ENCODE measurements around the gene RNF10. TPM values are rescaled to one million over a fixed set of nuclear protein-coding genes. Genes with fewer than 3 reads are reported as not detected.
A peak's percentile ranks its signal among the peaks of the same experiment; 100 is the strongest.

Gene RNF10
- total RNA-seq, 2 donors from 2014 or later: 211 to 223 TPM

DNA sequence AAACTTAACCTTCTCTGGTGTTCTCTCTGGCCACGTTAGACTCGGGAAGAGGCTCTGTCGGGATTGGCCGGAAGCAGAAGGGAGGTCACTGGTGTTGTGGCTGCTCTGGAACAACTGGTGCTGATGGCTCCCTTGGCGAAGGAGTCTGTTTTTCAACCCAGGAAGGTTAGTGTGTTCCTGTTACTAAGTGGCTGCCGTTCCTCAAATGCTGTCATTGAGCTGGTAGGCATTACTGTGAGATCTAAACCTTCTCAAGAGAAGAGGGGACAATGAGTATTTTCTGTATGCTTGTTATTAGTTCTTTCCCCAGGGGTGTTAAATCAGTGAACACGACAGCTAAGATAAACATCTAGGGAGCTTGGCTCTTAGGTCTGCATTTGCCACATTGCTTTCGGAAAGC, 28.8 kb downstream of the RNF10 start:
- DNase-seq: peak in 1 of 2 donors; percentile 45
- no peak for ATAC-seq
- intact Hi-C loops (cut with DNase I, micrococcal nuclease): no loop called here

DNA sequence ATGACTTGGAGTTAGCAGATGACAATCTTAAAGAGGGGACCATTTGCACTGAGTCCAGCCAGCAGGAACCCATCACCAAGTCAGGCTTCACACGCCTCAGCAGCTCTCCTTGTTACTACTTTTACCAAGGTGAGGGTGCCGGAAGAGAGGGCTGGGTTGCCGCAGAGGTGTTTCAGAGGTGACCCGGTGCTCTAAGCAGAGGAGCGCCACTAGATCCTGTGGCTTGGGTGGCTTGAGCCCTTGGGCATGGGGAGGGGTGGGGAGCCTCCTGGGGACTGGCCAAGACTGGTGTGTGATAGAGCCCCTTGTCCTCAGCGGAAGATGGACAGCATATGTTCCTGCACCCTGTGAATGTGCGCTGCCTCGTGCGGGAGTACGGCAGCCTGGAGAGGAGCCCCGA, 29.3 kb downstream of the RNF10 start:
- intact Hi-C loops (cut with DNase I, micrococcal nuclease): no loop called here
- ATAC-seq (peak; percentile 19), DNase-seq (no peak)

DNA sequence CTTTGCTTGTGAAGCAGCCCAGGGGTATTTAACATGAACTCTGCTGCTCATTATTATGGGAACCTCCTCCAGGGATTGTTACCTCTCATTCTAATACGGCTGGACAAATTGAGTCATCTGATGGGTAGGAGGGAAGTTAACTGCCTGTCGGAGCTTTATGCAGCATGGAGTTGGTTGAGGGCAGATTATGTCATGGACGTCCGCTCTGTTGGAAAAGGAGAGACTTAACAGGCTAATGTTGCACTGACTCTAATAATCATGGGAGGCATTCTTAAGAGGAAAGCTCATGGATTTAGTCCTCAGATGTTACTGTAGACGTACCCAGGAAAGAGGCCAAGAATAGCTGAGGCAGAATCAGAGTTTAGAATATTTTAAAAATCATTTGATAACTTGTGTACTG, 37.1 kb downstream of the RNF10 start:
- ATAC-seq (no peak), DNase-seq (no peak)
- intact Hi-C loops (cut with DNase I, micrococcal nuclease): no loop called here

DNA sequence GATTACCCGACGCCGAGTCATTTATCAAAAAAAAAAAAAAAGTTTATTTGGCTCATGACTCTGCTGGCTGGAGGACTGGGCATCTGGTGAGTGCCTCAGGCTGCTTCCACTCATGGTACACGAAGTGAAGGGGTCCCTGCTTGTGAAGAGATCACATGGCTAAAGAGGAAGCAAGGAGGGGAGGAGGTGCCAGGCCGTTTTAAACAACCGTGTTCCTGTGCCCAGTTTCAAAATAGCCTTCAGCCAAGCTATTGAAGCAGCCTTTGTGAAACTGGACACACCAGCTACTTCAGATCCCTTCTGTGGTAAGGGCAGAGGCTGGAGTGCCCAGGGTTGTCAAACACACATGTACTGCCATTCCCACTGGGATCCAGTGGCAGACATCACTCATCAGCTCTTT, 39.4 kb downstream of the RNF10 start:
- intact Hi-C loops (cut with DNase I, micrococcal nuclease): no loop called here
- no peak for ATAC-seq

DNA sequence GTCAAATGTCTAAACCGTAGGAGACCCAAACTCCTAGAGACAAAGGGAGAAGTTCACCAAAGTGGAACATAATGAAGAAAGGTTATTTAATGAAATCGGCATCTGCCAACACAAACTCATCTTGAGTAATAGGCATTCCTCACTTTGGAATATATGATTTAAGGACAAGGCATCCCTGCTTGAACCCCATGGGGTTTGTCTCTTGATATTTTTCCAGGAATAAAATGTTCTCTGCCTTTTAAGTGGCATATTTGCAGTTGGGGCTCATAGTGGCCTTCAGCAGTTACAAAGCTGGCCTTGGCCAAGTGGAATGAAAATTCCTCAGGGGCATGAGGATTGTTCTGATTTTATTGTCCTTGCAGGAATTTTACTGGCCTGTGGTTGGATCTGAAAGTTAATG, 40.0 kb downstream of the RNF10 start:
- intact Hi-C loops (cut with DNase I, micrococcal nuclease): no loop called here
- no peak for ATAC-seq

More for the DNA sequence above, 39.4 kb downstream of the RNF10 start:
- no peak for DNase-seq

DNA sequence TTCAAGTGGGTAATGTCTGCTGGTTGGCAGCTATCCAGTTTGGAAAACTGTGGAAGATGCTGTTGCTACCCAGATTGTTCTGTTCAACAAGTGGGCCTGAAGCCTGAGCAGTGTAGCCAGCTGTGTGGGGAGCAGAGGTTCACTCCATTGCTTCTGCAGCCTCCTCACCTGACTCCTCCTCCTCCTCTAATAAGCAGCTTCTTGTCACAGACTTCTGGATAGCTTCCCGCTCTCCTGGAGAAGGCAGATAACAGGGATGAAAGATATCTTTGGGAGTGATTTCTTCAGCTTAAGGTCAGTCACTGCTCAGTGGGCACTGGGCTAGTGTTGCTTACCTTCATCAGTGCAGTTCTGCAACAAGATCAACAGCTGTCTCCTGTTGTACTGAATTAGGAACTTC, 45.0 kb downstream of the RNF10 start:
- intact Hi-C loops (cut with DNase I, micrococcal nuclease): no loop called here
- no peak for DNase-seq
- ATAC-seq: no peak

More for the DNA sequence above, 40.0 kb downstream of the RNF10 start:
- DNase-seq: no peak

DNA sequence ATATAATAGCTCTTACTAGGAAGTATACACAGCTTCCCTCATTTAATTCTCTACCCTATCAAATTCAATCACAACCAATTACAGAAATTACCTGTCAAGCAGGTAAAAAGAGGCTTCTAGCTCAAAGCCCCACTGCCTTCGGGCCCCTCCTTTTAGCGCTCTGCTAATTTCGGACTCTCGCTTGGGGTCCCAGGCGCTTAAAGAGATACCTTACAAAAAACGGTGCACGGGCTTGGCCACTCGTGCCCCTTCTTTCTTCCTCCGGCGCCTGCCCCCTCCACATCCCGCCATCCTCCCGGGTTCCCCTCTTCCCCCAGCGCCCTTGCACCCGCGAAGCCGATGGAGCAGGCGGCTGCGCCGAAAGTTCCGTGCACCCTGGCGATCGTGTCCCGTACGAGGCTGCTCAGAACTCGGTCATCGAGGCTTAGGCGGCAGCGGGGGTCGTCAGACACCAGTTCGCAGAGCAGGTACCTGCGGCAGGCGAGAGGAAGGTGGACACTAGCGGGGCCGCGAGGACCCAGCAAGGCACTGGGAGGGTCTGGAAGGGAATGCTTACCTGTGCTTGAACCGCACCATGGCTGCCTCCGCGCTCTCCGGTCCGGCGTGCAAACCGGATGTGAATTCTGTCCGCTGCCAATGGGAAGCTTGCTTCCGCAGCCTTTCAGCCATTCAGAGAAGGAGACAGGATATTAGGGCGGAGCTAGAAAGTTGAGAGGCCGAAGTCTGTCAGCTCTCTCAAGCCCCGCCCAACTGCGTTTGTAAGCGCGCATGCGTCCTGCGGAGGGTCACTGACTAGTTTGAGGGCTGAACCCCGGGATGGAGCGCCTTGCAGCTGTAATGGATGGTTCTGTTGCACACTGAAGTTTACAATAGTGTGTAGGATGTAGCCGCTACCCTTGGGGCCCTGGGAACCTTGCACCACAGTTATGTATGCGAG, 46.9 kb downstream of the RNF10 start, which contains the start of gene POP5:
POP5 (minus strand) TSS at position 616 of the 937 bp plus-strand sequence; CDS start at position 576, 40 bp downstream.
- peak; percentile 97 to 98 for DNase-seq
- intact Hi-C loops (cut with DNase I, micrococcal nuclease): loop anchor here in 1 of 2 donors (10.0 kb wide), 2 partner anchors 64 to 394 kb away; partner anchors contain the start of genes CABP1 and HNF1A
- ATAC-seq: peak; percentile 83

DNA sequence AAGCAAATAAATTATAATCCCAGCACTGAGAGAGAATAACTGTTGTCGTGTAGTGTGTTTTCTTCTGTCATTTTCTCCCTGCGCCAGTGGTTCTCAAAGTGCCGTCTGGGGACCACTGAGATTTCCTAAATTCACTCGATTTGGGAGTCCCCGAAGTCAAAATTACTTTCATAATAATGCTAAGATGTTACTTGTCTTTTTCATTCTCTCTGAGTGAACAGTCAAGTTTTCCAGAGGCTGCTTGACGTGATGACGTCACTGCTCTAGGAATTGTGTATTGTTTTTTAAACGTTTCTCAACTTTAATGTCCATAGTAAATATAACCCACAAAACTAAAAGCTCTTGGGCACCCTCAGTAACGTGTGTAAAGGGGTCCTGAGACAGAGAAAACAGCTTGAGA, 47.8 kb downstream of the RNF10 start:
- DNase-seq (no peak), ATAC-seq (no peak)
- intact Hi-C loops (cut with DNase I, micrococcal nuclease): loop anchor here in 1 of 2 donors (2.0 to 10.0 kb wide), 3 partner anchors 63 to 393 kb away; partner anchors contain the start of genes CABP1 and HNF1A

DNA sequence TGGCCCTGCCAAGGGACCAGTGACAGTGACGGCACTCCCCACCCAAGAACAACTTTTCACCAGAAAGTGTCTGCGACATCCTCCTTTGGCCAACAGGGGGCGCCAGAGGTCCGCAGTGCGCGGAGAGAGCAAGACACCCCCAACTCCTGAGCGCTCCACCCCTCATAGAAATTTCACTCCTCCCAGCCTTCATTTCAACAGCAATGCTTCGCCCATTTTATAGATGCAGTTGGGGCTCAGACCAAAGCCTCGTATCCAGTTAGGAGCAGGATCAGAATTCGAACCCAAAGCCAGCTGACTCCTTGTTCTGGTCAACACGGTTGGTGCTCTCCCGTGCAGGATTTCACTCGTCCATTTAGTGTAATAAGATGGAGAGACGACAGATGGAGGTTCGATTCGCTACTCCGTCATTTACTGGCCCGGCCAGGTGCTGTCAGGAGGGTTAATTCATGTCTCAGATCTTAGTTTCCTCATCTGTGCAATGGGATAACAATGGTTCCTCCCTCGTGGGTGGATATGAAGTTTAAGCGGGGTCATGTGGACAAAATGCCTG, 49.4 kb downstream of the RNF10 start:
- intact Hi-C loops (cut with DNase I, micrococcal nuclease): loop anchor here in 1 of 2 donors (2.0 to 10.0 kb wide), 3 partner anchors 61 to 391 kb away; partner anchors contain the start of genes CABP1 and HNF1A
- ATAC-seq: peak; percentile 30
- peak; percentile 65 to 83 for DNase-seq

DNA sequence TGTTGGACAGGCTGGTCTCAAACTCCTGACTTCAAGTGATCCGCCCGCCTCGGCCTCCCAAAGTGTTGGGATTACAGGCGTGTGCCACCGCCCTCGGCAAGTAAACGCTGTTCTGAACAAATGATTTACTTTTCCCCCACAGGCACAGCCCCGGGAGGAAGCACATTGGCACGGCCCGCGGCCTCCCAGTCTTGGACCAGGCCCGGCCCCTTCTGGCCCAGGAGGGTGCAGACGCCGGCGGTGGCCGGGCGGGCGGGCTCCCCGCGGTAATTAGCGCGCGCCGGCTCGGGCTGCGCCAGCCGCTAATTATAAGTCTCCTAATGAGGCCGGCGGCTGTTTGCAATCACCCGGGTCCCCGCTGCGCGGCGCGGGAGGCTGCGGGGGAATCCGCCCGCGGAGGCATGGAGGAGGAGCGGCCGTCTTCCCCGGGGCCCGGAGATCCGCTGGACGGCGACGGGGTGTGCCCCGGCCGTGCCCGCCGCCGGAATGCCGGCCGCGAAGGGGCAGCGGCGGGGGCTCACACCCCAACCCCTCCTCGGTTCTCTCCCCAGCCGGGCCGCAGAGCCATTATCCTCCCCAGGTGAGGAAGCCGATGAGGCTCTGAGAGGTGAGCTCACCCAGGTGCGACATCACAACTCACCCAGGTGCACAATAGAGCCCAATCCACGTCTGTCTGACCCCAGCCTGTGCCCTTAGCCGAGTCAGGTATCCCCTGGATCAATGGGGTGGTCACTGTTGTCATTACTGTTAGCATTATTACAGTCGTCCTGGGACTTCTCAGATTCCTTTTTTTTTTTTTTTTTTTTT, 50.4 kb downstream of the RNF10 start:
- DNase-seq (peak; percentile 76 to 78), ATAC-seq (peak; percentile 65)
- intact Hi-C loops (cut with DNase I, micrococcal nuclease): loop anchor here in 1 of 2 donors (10.0 kb wide), 2 partner anchors 60 to 390 kb away; partner anchors contain the start of genes CABP1 and HNF1A

DNA sequence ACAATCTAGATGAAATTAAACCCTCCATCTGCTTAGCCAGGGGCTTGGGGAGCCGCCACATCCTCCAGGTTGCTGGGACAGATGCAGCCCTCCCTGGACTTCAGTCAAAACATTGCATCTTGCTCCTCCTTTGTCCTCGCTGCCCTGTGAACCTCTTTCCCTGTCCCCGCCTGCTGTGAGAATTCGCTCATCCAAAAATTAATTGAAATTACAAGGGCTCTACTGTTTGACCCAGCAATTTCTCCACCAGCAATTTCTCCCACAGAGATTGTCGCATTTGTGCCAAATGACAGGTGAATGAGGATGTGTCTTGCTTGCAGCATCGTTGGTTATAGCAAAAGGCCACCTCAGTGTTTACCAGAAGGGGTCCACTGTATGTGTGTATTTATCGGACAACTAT, 52.0 kb downstream of the RNF10 start:
- intact Hi-C loops (cut with DNase I, micrococcal nuclease): loop anchor here in 1 of 2 donors (10.0 kb wide), 2 partner anchors 59 to 389 kb away; partner anchors contain the start of genes CABP1 and HNF1A
- DNase-seq: no peak
- no peak for ATAC-seq

DNA sequence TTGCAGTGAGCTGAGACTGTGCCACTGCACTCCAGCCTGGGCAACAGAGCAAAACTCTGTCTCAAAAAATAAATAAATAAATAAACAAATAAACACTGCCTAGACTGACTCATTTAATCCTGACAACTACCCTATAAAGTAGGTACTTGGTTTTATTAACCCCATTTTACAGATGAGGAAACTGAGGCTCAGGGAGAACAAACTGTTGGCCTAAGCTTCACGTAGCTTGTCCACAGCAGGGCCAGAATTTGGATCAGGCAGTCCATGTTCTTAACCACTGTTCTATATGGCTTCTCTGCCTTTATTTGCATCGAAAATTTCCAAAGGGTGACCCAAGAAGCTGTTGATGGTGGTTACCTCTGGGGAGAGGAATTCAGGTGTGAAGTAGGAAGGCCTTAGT, 52.7 kb downstream of the RNF10 start:
- ATAC-seq: no peak
- intact Hi-C loops (cut with DNase I, micrococcal nuclease): loop anchor here in 1 of 2 donors (10.0 kb wide), 2 partner anchors 58 to 388 kb away; partner anchors contain the start of genes CABP1 and HNF1A
- no peak for DNase-seq

DNA sequence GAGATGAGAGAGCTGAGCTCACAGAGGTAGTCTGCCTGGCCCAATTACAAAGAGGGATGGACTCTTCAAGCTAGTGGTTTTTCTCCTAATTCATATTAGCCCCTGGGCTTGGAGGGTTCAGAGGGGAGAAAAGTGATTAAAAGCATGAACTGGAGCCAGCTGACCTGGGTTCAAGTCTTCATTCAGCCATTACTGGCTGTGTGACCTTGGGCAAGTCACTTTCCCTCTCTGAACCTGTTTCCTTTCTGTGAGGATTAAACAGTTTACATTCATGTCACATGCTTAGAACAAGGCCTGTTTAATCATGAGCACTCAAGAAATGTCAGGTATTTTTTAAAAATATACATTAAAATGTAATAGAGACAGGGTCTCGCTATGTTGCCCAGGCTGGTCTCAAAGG, 54.2 kb downstream of the RNF10 start:
- ATAC-seq: no peak
- no peak for DNase-seq
- intact Hi-C loops (cut with DNase I, micrococcal nuclease): loop anchor here in 1 of 2 donors (10.0 kb wide), 2 partner anchors 56 to 386 kb away; partner anchors contain the start of genes CABP1 and HNF1A

DNA sequence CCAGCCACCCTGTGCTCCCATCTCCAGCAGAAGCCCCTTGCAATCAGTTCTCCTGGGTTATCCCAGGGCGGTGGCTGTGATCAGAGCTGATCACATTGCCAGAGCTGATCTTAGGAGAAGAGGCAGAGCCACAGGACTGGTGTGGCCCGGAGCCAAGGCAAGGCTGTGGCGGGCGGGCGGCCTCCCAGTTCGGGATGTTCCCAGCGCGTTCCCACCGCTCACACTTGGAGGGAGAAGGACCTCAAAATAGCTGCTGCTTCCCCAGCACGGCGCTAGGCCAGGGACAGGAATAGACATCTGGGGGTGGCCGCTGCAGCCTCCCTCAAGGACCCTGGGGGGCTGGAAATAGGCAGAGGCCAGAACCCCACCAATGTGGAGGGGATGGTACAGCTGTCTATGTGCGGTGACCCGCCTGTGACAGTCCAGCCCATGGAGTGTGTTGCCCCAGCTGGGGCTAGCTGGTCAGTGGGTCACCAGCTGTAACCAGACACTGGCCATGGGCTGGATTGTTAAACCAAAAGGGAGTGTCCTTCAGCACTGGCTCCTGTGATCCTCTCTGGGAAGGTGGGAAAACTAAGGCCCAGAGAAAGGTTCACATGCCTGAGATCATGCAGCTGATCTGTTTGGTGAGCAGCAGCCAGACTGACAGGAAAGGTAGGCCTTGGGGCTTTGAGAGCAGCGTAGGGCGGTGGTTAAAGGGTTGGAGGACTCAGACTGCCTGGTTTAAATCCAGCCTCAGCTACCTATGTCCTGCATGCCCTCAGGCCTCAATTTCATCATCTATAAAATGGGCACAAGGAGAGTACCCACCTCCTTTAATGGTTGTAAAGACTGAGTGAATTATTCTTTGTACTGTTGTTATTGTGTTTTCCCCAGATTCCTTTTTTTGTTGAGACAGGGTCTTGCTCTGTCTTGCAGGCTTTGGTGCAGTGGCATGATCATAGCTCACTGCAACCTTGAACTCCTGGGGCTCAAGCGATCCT, 55.1 kb downstream of the RNF10 start:
- DNase-seq (peak in 1 of 2 donors; percentile 18), ATAC-seq (no peak)
- intact Hi-C loops (cut with DNase I, micrococcal nuclease): loop anchor here in 1 of 2 donors (10.0 kb wide), 2 partner anchors 56 to 386 kb away; partner anchors contain the start of genes CABP1 and HNF1A

DNA sequence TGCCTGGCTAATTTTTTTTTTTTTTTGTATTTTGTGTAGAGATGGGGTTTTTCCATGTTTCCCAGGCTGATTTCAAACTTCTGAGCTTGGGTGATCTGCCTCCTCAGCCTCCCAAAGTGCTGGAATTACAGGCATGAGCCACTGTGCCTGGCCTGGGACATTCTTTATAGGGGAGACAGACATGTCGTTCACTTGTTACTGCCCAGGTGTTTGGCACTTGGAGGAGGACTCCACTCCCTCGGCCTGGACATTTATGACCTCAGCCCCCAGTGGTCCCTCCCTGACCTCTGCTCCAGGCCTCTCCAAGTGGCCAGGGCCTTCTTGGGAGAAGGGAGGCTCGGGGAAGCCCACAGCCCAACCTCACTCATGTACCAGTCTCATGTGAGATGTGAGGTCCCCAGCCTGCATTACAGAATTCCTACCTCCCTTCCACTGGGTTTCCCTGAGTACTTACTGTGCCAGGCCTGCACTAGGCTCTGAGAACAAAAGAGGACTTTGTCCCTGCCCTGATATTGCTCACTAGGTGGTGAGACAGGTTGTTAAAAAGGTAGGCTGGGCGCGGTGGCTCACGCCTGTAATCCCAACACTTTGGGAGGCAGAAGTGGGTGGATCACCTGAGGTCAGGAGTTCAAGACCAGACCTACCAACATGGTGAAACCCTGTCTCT, 56.7 kb downstream of the RNF10 start:
- intact Hi-C loops (cut with DNase I, micrococcal nuclease): no loop called here
- ATAC-seq (peak; percentile 98), DNase-seq (peak; percentile 59 to 79)

DNA sequence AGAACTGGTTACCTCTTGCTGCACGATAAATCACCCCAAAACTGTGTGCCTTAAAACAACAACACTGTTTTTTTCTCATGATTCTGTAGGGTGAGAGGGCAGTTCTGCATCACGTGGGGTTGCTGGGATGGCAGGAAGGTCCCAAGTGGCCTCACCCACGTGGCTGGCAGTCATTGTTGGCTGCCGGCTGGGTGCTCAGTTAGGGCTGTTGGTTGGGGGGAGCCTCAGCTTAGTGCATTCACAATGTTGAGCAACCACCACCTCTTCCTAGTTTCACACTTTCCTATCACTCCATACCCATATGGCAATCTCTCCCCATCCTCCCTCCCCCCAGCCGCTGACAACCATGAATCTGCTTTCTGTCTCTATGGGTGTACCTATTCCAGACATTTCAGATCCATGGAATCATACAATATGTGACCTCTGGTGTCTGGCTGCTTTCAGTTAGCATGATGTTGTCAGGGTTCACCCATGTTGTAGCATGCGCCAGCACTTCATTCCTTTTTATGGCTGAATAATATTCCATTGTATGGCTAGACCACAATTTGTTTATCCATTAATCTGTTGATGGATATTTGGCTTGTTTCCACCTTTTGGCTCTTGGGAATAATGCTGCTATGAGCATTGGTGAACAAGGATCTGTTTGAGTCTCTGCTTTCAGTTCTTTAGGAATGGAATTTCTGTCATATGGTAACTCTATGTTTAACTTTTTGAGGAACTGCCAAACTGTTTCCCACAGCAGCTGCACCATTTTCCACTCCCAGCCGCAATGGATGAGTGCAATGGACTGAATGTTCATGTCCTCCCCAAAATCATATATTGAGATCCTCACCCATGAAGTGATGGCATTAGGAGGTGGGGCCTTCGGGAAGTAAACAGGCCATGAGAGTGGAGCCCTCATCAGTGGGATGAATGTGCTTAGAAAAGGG, 58.2 kb downstream of the RNF10 start:
- intact Hi-C loops (cut with DNase I, micrococcal nuclease): no loop called here
- DNase-seq (no peak), ATAC-seq (no peak)

Measured in left colon (tissue), 2 donors.